Kidney glomerular epithelial cell (primary cell): Measurements from ENCODE around the gene PPP5C.
"Not testable (repeated sequence)": the region's sequence is repeated elsewhere in the genome, so short reads cannot be mapped to it uniquely, and the experiment has no call there.

Experiments
- DNase-seq: peaks from one replicate; lab custom pipeline; 2025; lab: John Stamatoyannopoulos, UW

Gene PPP5C

GRCh38 chr19:46386996-46387712 is 40.3 kb downstream of the PPP5C start:
- DNase-seq: no peak

GRCh38 chr19:46387713-46388130 is 40.8 kb downstream of the PPP5C start:
- DNase-seq: no peak

DNA sequence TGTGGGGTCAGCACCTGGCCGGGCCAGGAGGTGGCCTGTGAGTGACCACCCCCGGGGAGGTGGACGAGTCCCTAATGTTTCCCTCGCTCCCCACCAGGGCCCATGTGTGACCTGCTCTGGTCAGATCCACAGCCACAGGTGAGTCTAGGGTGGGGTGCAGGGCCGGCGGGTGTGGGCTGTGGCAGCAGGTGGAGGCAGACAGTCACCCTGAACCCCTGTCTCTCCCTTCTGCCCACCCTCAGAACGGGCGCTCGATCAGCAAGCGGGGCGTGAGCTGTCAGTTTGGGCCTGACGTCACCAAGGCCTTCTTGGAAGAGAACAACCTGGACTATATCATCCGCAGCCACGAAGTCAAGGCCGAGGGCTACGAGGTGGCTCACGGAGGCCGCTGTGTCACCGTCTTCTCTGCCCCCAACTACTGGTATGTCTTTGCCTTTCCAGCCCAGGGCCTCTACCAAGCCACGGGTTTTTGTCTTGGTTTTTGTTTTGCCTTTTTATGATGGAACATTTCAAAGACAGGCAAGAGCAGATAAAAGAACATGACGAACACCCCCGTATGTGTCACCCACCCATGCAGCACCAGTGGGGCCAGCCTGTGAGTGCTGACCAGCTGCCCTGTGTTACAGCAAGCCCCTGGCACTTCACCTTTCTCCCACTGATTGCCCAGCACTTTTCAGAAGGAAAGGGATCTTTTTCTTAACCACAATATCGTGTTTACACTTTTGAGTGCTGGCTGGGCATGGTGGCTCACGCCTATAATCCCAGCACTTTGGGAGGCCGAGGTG is 41.6 kb downstream of the PPP5C start:
- DNase-seq: no peak

- DNase-seq: no peak
Measured at GRCh38 chr19:46390121-46390858, 43.4 kb downstream of the PPP5C start.

DNA sequence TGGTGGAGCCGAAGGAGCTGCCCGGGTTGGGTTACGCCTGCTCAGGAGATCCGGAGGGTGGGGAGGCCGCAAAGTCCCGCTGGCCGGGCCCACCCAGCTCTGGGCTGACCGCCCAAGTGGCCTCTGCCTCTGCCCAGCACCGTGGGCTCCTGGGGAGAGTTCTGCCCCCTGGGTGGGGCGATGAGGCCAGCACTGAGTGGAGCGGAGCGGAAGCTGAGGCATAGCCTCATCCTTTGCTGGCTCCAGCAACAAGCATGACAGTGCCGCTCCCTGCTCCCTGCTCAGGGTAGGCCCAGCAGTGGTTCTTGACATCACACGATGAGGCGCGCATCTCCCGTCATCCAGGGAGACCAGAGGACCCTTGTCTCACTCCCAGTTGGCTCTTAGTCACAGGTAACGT is 44.0 kb downstream of the PPP5C start:
- no peak for DNase-seq

- no peak for DNase-seq
Measured at GRCh38 chr19:46391296-46392251, 44.7 kb downstream of the PPP5C start.

GRCh38 chr19:46392252-46392801 is 45.4 kb downstream of the PPP5C start:
- no peak for DNase-seq

- DNase-seq: no peak
Measured at GRCh38 chr19:46392837-46393236, 46.0 kb downstream of the PPP5C start.

GRCh38 chr19:46393456-46394401 is 46.8 kb downstream of the PPP5C start:
- DNase-seq: no peak

DNA sequence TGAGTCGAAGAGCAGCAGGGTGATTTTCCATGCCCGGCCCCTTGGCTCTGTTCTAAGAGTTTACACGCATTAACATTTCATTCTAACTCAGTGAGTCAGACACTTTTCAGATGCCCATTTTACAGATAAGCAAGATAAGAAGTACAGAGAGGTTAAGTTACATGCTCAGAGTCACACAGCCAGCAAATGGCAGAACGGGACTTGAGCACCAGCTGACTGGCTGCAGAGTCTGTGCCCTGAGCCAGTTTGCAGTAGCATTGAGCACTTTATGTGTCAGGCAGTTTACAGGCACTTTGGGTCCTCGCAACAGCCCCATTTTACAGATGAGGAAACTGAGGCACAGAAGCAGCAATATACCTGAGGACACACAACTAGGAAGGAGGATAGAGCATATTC is 47.5 kb downstream of the PPP5C start:
- no peak for DNase-seq

GRCh38 chr19:46397801-46398479 is 51.1 kb downstream of the PPP5C start:
- not testable (repeated sequence) for DNase-seq

DNA sequence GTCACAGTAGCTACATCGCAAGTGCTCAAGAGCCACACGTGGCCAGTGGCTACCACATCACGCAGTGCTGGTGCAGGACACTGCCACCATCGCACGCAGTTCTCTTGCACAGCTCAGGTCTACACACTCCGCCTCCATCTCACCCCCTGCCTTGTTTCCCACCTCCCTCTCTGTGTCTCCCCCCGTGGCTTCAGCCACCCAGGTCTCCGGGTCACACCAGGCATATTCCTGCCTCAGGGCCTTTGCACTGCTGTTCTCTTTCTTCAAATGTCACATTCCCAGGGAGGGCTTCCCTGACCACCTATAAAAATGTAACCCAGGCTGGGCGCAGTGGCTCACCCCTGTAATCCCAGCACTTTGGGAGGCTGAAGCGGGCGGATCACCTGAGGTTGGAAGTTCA is 55.8 kb downstream of the PPP5C start:
- DNase-seq: no peak

GRCh38 chr19:46404055-46404752 is 57.3 kb downstream of the PPP5C start:
- DNase-seq: no peak

- DNase-seq: no peak
Measured at GRCh38 chr19:46404753-46405468, 58.0 kb downstream of the PPP5C start.

DNA sequence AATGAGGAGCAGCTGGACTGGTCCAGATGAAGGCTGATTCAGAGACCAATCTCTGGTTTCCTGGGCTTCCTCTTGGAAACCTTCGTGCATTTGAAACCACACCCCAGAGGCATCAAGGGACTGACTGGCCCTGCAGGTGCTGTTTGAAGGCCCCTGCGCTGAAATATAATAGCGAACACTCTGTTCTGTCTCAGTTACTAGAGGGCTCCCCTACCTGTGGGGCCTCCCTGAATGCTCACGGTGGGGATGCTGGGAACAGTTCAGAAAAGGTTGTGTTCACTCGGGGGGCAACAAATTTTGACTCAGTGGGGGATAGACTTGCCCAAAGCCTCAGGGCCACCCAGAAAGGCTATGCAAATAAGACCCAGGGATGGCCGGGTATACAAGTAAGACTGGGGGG is 60.1 kb downstream of the PPP5C start:
- DNase-seq: no peak

DNA sequence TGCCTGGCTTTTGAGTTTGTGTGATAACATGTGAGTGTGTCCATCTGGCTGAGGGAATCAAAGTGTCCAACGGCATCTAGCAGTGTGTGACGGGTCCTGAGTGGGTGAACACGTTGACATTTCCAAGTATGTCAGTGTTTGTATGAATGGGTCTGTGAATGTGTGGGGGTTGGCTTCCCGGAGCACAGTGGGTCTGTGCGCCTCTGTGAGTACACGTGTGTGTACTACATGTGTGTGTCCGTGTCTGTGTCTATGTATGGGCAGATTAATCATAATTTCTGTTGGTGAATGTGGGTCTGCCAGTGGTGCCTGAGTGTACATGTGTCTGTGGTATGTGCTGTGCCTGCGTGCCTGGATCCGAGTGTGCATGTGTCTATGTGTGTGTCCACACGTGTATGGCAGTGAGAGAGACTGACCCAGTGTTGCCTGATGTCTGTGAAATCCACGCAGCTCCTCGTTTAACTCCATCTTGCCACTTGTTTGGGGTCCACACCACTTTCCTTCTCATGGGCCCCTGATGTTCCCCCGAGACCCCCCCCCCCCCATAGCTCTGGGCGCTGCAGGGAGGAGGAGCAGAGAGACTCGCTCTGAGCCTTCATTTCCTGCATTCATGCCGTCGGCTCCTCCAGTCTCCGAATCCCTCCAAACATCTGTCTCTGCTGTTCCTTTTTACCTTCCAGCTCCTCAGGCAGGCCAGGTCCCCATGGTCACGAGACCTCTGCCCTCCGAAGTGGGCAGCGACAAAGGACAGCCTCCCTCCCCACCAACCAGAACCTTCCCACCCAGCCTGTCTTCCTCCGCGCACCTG is 61.2 kb downstream of the PPP5C start:
- no peak for DNase-seq

DNA sequence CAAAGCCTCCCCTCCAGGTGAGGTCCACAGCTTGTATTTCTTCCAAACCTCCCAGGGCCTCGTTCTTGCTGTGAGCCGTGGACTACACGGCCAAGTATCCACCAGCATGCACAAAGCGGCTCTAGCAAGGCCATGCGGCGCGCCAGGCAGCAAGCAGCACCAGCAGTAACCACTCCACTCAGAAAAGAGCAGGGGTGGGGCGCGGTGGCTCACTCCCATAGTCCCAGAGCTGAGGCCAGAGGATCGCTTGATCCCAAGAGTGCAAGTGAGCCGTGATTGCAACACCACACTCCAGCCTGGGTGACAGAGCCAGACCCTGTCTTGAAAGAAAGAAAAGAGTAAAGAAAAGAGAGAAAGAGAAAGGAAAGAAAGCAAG is 61.8 kb downstream of the PPP5C start:
- DNase-seq: no peak

- no peak for DNase-seq
Measured at GRCh38 chr19:46409191-46409590, 62.3 kb downstream of the PPP5C start.
